T-helper 9 cell (primary cell): ENCODE results near the gene PDZRN3.

Experiments used
- DNase-seq: peaks from one replicate; pipeline ENCODE4 v3.0.0-alpha.2; 2020

Gene PDZRN3

GRCh38 chr3:73552700-73553099, 72.0 kb downstream of the PDZRN3 start:
- DNase-seq, result no peak

GRCh38 chr3:73550032-73550431, 74.7 kb downstream of the PDZRN3 start:
- no peak for DNase-seq

- DNase-seq, result no peak
These were observed 75.6 kb downstream of the PDZRN3 start for GRCh38 chr3:73549051-73549600.

GRCh38 chr3:73548436-73548835, 76.3 kb downstream of the PDZRN3 start:
- no peak for DNase-seq

- DNase-seq, result no peak
These were observed 77.1 kb downstream of the PDZRN3 start for GRCh38 chr3:73547427-73548248.

- no peak for DNase-seq
These were observed 77.8 kb downstream of the PDZRN3 start for GRCh38 chr3:73546961-73547360.

- no peak for DNase-seq
These were observed 81.3 kb downstream of the PDZRN3 start for GRCh38 chr3:73543412-73543811.

- DNase-seq, result no peak
These were observed 82.6 kb downstream of the PDZRN3 start for GRCh38 chr3:73542136-73542535.

GRCh38 chr3:73540969-73541740, 83.6 kb downstream of the PDZRN3 start:
- DNase-seq, result no peak

GRCh38 chr3:73538486-73538885, 86.3 kb downstream of the PDZRN3 start:
- DNase-seq, result no peak

GRCh38 chr3:73536952-73537351, 87.8 kb downstream of the PDZRN3 start:
- DNase-seq, result no peak

- DNase-seq, result no peak
These were observed 88.3 kb downstream of the PDZRN3 start for GRCh38 chr3:73536336-73536895.

GRCh38 chr3:73535931-73536330, 88.8 kb downstream of the PDZRN3 start:
- no peak for DNase-seq

- DNase-seq, result no peak
These were observed 89.6 kb downstream of the PDZRN3 start for GRCh38 chr3:73535137-73535536.

GRCh38 chr3:73530022-73530396, 94.7 kb downstream of the PDZRN3 start:
- DNase-seq, result no peak

- no peak for DNase-seq
These were observed 95.3 kb downstream of the PDZRN3 start for GRCh38 chr3:73529308-73530021.

GRCh38 chr3:73525591-73525990, 99.2 kb downstream of the PDZRN3 start:
- no peak for DNase-seq

- DNase-seq, result no peak
These were observed 101.1 kb downstream of the PDZRN3 start for GRCh38 chr3:73523661-73524060.

- DNase-seq, result no peak
These were observed 102.9 kb downstream of the PDZRN3 start for GRCh38 chr3:73521734-73522336.

GRCh38 chr3:73520931-73521461, 103.7 kb downstream of the PDZRN3 start:
- DNase-seq, result no peak

GRCh38 chr3:73516631-73517030, 108.1 kb downstream of the PDZRN3 start:
- DNase-seq, result no peak

- DNase-seq, result no peak
These were observed 111.5 kb downstream of the PDZRN3 start for GRCh38 chr3:73513260-73513659.
